Suprapubic skin (tissue), 4 donors: ENCODE results near the gene OR2Z1. TPM values are rescaled to one million over a fixed set of nuclear protein-coding genes. Genes with fewer than 3 reads are reported as not detected.

ENCODE experiments used
- DNase-seq, 2 donors: peaks; one replicate each; pipeline ENCODE4 v3.0.0-alpha.2; 2019; ENCODE audit warnings: low spot score in 2 of 2
- H3K27ac ChIP-seq: fragments of 200-600 bp; sonication (generic); one replicate; pipeline ENCODE4 v1.5.1; 2019
- H3K27me3 ChIP-seq: fragments of 200-600 bp; sonication (generic); one replicate; pipeline ENCODE4 v1.5.1; 2019
- H3K36me3 ChIP-seq: fragments of 200-600 bp; sonication (generic); one replicate; pipeline ENCODE4 v1.5.1; 2019
- H3K4me1 ChIP-seq: fragments of 200-600 bp; sonication (generic); one replicate; pipeline ENCODE4 v1.5.1; 2019
- H3K4me3 ChIP-seq: fragments of 200-600 bp; sonication (generic); one replicate; pipeline ENCODE4 v1.5.1; 2019; ENCODE audit warnings: mild to moderate bottlenecking
- H3K9me3 ChIP-seq: fragments of 200-600 bp; sonication (generic); one replicate; pipeline ENCODE4 v1.5.1; 2019
- EP300 ChIP-seq: sonication (generic); formaldehyde crosslinking; IDR thresholded peaks from one replicate; pipeline ENCODE4 v1.6.1; 2017; ENCODE audit warnings: antibody characterized with exemption
- POLR2A ChIP-seq, 2 donors: fragments of 450-650 bp; IDR thresholded peaks; one replicate each; pipeline ENCODE4 v1.6.1; 2017; ENCODE audit warnings: antibody characterized with exemption in 2 of 2, mild to moderate bottlenecking in 2 of 2, moderate library complexity in 2 of 2
- POLR2AphosphoS5 ChIP-seq, 3 donors: sonication (generic); formaldehyde crosslinking; IDR thresholded peaks; one replicate each; pipeline ENCODE4 v1.6.1; 2017; ENCODE audit warnings: antibody characterized with exemption in 3 of 3
- WGBS: methylation state at CpG from one replicate; pipeline ENCODE4 v1.1.5; 2018; 5-methylcytosine and 5-hydroxymethylcytosine counted together
- total RNA-seq, 4 donors: library from RNA; depleted of rRNA; stranded (reverse); fragments of >200 nt; gene quantifications; one replicate each; pipeline ENCODE4 v1.1.0, GENCODE V29; 2016
- TF ChIP-seq, protein P1 (sequence below), 2 donors: fragments of 200-600 bp in 1 of 2; fragments of 450-650 bp in 1 of 2; sonication (generic) in 1 of 2; IDR thresholded peaks; one replicate each; pipeline ENCODE4 v1.5.1; 2016 to 2019; ENCODE audit warnings: antibody characterized with exemption in 2 of 2, mild to moderate bottlenecking in 1 of 2, moderate library complexity in 1 of 2

OR2Z1 gene
- total RNA-seq, 4 donors from 2014 or later, result 2.7 TPM; not detected in 3

DNA sequence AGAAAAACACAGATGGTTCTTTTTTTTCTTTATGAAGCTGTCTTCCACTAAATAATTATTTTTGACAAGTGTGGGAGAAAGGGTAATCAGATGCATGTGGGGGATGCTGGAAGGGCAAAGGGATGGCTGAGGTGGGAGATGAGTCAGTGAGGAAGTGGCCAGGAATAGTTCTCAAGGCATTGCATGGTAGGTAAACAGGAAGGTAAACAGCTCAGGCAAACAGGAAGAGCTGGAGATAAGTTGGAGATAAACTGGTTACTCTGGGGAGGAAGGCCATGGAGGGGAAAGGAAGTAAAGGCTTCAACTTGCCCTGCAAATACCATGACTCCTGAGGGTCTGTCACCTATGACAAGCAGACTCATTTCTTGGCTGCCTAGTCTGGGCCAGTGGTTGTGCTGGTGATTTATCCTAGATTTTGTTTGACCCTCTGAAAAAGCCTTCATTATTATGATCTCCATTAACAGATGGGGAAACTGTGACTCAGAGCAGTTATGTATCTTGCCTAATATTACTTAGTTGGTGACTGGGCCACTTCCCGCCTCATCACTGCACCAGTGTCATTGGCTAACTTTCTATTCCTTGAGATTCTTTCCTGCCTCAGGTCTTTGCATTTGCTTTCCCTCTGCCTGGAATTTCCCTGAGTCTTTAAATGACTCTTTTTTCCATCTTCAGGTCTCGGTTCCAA lies 39.9 kb upstream of the OR2Z1 start:
- H3K27me3 ChIP-seq, result peaks cover 7% of the 10 kb centered on the region
- 69% methylated on average over 2 of the region's 2 CpGs for WGBS
- TF ChIP-seq, protein P1, sequence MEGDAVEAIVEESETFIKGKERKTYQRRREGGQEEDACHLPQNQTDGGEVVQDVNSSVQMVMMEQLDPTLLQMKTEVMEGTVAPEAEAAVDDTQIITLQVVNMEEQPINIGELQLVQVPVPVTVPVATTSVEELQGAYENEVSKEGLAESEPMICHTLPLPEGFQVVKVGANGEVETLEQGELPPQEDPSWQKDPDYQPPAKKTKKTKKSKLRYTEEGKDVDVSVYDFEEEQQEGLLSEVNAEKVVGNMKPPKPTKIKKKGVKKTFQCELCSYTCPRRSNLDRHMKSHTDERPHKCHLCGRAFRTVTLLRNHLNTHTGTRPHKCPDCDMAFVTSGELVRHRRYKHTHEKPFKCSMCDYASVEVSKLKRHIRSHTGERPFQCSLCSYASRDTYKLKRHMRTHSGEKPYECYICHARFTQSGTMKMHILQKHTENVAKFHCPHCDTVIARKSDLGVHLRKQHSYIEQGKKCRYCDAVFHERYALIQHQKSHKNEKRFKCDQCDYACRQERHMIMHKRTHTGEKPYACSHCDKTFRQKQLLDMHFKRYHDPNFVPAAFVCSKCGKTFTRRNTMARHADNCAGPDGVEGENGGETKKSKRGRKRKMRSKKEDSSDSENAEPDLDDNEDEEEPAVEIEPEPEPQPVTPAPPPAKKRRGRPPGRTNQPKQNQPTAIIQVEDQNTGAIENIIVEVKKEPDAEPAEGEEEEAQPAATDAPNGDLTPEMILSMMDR (IDR thresholded peaks at IDR 0.05), result no peak
- TF ChIP-seq POLR2A (IDR thresholded peaks at IDR 0.05) (no peak), POLR2AphosphoS5 (IDR thresholded peaks at IDR 0.05) (no peak), EP300 (no peak)
- H3K4me1 ChIP-seq, result peaks cover 4% of the 10 kb centered on the region
- DNase-seq, result peak in 1 of 2 donors; percentile 2
- peaks cover 3% of the 10 kb centered on the region for H3K9me3 ChIP-seq
- H3K27ac ChIP-seq, result no peak overlapping the region
- no peaks in the 10 kb centered on the region for H3K36me3 ChIP-seq
- no peak overlapping the region for H3K4me3 ChIP-seq

DNA sequence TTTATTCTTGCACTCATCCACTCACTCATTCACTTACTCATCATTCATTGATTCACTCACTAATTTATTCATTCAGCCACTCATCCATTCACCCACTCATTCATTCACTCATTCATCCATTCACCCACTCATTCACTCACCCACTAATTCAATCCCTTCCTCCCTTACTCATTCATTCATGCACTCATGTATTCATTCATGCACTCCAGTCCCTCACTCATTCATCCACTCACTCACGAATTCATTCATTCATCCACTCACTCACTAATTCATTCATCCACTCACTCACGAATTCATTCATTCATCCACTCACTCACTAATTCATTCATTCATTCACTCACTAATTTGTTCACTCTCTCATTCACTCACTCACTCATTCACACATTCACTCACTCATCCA lies 39.0 kb upstream of the OR2Z1 start:
- no peak overlapping the region for H3K4me3 ChIP-seq
- TF ChIP-seq EP300 (no peak), POLR2A (IDR thresholded peaks at IDR 0.05) (no peak), POLR2AphosphoS5 (IDR thresholded peaks at IDR 0.05) (no peak)
- TF ChIP-seq, protein P1 (IDR thresholded peaks at IDR 0.05), result no peak
- no peaks in the 10 kb centered on the region for H3K36me3 ChIP-seq
- 62% methylated on average over 2 of the region's 2 CpGs for WGBS
- no peak for DNase-seq
- no peak overlapping the region for H3K27ac ChIP-seq
- H3K4me1 ChIP-seq, result peaks cover 4% of the 10 kb centered on the region
- H3K9me3 ChIP-seq, result peaks cover 3% of the 10 kb centered on the region
- H3K27me3 ChIP-seq, result peaks cover 10% of the 10 kb centered on the region

DNA sequence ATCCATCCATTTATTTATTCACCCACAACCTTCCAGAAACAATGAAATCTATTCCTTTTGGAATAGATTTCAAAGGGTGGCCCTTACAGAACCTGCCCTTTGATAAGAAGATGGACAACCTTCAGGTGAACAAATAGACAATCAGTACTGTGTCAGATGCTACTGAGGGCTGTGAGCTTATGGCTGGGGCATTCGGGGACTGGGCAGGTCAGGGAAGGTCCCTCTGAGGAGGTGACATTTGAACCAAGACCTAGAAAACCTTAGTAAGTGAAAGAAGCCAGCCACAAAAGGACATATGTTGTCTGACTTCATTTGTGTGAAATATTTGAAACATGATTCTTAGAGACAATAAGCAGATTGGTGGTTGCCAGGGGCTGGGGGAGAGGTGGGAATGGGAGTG lies 38.5 kb upstream of the OR2Z1 start:
- WGBS, result 76% methylated on average over 1 of the region's 1 CpG
- DNase-seq, result no peak
- H3K27me3 ChIP-seq, result peaks cover 11% of the 10 kb centered on the region
- H3K27ac ChIP-seq, result no peak overlapping the region
- no peak for TF ChIP-seq POLR2AphosphoS5 (IDR thresholded peaks at IDR 0.05)
- TF ChIP-seq, protein P1 (IDR thresholded peaks at IDR 0.05), result no peak
- no peak for TF ChIP-seq POLR2A (IDR thresholded peaks at IDR 0.05)
- TF ChIP-seq EP300, result no peak
- no peaks in the 10 kb centered on the region for H3K36me3 ChIP-seq
- H3K4me3 ChIP-seq, result no peak overlapping the region
- H3K9me3 ChIP-seq, result peaks cover 3% of the 10 kb centered on the region
- H3K4me1 ChIP-seq, result peaks cover 4% of the 10 kb centered on the region

DNA sequence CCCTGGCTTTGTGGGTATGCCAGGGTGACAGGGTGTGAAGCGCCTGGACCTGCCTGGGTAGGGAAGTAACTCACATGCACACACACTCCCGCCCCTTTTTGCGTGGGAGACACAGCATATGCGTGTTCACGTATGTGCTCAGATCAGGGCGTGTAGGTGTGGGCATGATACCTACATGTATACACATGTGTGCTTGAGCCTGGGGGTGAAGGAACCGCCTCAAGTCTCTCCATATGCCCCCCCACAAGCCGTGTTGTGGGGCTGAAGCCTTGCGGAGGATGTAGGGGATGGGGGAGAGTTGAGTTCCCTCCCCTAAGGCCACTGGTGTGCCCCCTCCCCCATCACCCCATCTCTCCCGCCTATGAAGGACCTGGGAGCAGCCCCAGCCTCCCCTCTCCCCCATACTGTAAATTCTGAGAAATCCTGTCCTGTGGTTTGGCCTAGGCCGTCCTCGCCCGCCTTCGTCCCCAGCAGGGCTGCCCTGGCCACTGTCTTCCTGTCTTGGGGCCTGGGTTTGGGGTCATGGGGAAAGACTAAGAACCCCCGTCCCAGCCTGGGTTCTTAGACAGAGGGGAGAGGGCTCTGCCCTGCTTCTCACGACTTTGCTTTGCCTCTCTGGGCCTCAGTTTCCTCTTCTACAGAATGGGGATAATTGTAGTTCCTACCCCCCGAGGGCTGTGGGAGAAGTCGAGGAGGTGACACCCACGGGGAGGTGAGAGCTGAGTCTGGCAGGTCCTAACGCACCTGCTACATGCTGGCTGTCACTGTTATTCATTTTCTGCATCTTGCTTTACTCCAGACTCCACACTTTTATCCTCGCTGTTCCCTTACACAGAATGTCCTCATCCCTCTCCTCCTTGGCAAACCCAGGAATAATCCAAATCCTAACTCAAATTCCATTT lies 37.2 kb upstream of the OR2Z1 start:
- DNase-seq, result no peak
- TF ChIP-seq, protein P1 (IDR thresholded peaks at IDR 0.05), result no peak
- TF ChIP-seq POLR2A (IDR thresholded peaks at IDR 0.05), result no peak
- TF ChIP-seq POLR2AphosphoS5 (IDR thresholded peaks at IDR 0.05), result no peak
- TF ChIP-seq EP300, result no peak
- H3K4me3 ChIP-seq, result no peak overlapping the region
- WGBS, result 50% methylated on average over 16 of the region's 21 CpGs
- no peak overlapping the region for H3K27ac ChIP-seq
- peaks cover 13% of the 10 kb centered on the region for H3K27me3 ChIP-seq
- peaks cover 3% of the 10 kb centered on the region for H3K9me3 ChIP-seq
- H3K4me1 ChIP-seq, result peaks cover 4% of the 10 kb centered on the region
- H3K36me3 ChIP-seq, result no peaks in the 10 kb centered on the region

DNA sequence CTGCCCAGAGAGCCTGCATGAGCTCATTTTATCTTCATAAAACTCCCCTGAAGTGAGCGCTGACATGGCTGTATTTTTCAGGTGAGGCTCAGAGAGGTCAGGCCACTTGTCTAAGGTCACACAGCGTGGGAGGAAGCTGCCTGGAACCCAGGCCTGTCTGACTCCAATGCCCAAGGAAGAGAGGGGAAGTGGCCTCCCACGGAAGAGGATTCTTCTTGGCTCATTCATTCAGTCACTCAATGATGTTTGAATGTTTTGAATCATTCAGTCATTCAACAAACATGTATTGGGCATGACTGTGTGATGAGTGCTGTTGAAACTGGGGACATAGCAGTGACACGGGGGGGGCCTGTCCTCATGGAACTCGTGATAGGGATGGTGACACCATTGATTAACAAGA lies 34.9 kb upstream of the OR2Z1 start:
- 58% methylated on average over 5 of the region's 5 CpGs for WGBS
- TF ChIP-seq, protein P1 (IDR thresholded peaks at IDR 0.05), result no peak
- TF ChIP-seq POLR2AphosphoS5 (IDR thresholded peaks at IDR 0.05) (no peak), POLR2A (IDR thresholded peaks at IDR 0.05) (no peak), EP300 (no peak)
- Histone ChIP-seq H3K4me3 (no peak overlapping the region), H3K36me3 (no peaks in the 10 kb centered on the region), H3K27me3 (peaks cover 14% of the 10 kb centered on the region), H3K4me1 (peaks cover 4% of the 10 kb centered on the region), H3K27ac (no peak overlapping the region), H3K9me3 (no peaks in the 10 kb centered on the region)
- no peak for DNase-seq
